WTC11 (cell line): ENCODE measurements around the gene EGR1. TPM values are rescaled to one million over a fixed set of nuclear protein-coding genes. Genes with fewer than 3 reads are reported as not detected.

ENCODE experiments used
- ATAC-seq: fragments of 200-7000 bp; cut with Tn5 transposase; 2 replicates; pipeline ENCODE4 v1.10.0; 2021; ENCODE audit warnings: mild to moderate bottlenecking, moderate library complexity
- CTCF ChIA-PET: fragments of 300-600 bp; sonication (Branson Sonifier 250); formaldehyde crosslinking; loops from one replicate; lab custom pipeline; 2021; ENCODE audit warnings: antibody characterized with exemption; lab: Charles Lee
- POLR2A ChIA-PET: fragments of 350-600 bp; sonication (Branson Sonifier 250); formaldehyde crosslinking; loops from one replicate; lab custom pipeline; 2021; ENCODE audit warnings: antibody characterized with exemption; lab: Charles Lee
- DNase-seq: peaks from one replicate; pipeline ENCODE4 v3.0.0; 2021; ENCODE audit warnings: low spot score
- H3K27ac Mint-ChIP-seq: 2 replicates; pipeline ENCODE4 v1.8.0; 2021; ENCODE audit warnings: mixed read lengths
- H3K27me3 Mint-ChIP-seq: 2 replicates; pipeline ENCODE4 v1.8.0; 2021; ENCODE audit warnings: low read depth, mild to moderate bottlenecking, moderate library complexity, mixed read lengths
- H3K36me3 Mint-ChIP-seq: 2 replicates; pipeline ENCODE4 v1.8.0; 2021; ENCODE audit warnings: mixed read lengths
- H3K4me1 Mint-ChIP-seq: 2 replicates; pipeline ENCODE4 v1.8.0; 2022; ENCODE audit warnings: mixed read lengths
- H3K4me3 Mint-ChIP-seq: 2 replicates; pipeline ENCODE4 v1.8.0; 2021; ENCODE audit warnings: mild to moderate bottlenecking, moderate library complexity, mixed read lengths
- H3K9me3 Mint-ChIP-seq: 2 replicates; pipeline ENCODE4 v1.8.0; 2021; ENCODE audit warnings: mixed read lengths
- ATF1 ChIP-seq: sonication (generic); formaldehyde crosslinking; IDR thresholded peaks from 2 replicates; pipeline ENCODE4 v1.8.1; 2023; ENCODE audit warnings: mild to moderate bottlenecking, moderate library complexity, missing genetic modification reagents
- ATF2 ChIP-seq: sonication (generic); formaldehyde crosslinking; IDR thresholded peaks from 2 replicates; pipeline ENCODE4 v1.8.1; 2022; ENCODE audit warnings: low read depth, missing genetic modification reagents, borderline replicate concordance
- ATF3 ChIP-seq: sonication (generic); formaldehyde crosslinking; conservative IDR thresholded peaks from 2 replicates; pipeline ENCODE4 v1.8.1; 2022; ENCODE audit warnings: mild to moderate bottlenecking, missing genetic modification reagents
- CBFB ChIP-seq: sonication (generic); formaldehyde crosslinking; IDR thresholded peaks from 2 replicates; pipeline ENCODE4 v1.8.1; 2022; ENCODE audit warnings: mild to moderate bottlenecking, low read depth, missing genetic modification reagents
- CREB1 ChIP-seq: sonication (generic); formaldehyde crosslinking; IDR thresholded peaks from 2 replicates; pipeline ENCODE4 v1.8.0; 2023; ENCODE audit warnings: mild to moderate bottlenecking, missing genetic modification reagents
- CTCF ChIP-seq: fragments of 200-600 bp; IDR thresholded peaks from 2 replicates; pipeline ENCODE4 v1.8.0; 2022; ENCODE audit warnings: antibody characterized with exemption
- ELF4 ChIP-seq: sonication (generic); formaldehyde crosslinking; IDR thresholded peaks from 2 replicates; pipeline ENCODE4 v1.8.1; 2022; ENCODE audit warnings: low read depth, mild to moderate bottlenecking, moderate library complexity, missing genetic modification reagents
- ESRRA ChIP-seq: sonication (generic); formaldehyde crosslinking; IDR thresholded peaks from 2 replicates; pipeline ENCODE4 v1.8.1; 2022; ENCODE audit warnings: mild to moderate bottlenecking, missing genetic modification reagents, borderline replicate concordance
- GABPB1 ChIP-seq: sonication (generic); formaldehyde crosslinking; IDR thresholded peaks from 2 replicates; pipeline ENCODE4 v1.8.1; 2023; ENCODE audit warnings: mild to moderate bottlenecking, missing genetic modification reagents
- GTF2I ChIP-seq: fragments of 250-450 bp; sonication (Bioruptor Pico); conservative IDR thresholded peaks from 2 replicates; pipeline ENCODE4 v1.4.0; 2021; ENCODE audit warnings: mild to moderate bottlenecking
- KAT7 ChIP-seq: sonication (generic); formaldehyde crosslinking; IDR thresholded peaks from 2 replicates; pipeline ENCODE4 v1.8.1; 2023; ENCODE audit warnings: missing genetic modification reagents, mild to moderate bottlenecking, borderline replicate concordance
- MXD4 ChIP-seq: fragments of 250-450 bp; sonication (Bioruptor Pico); IDR thresholded peaks from 2 replicates; pipeline ENCODE4 v1.8.0; 2021; ENCODE audit warnings: mild to moderate bottlenecking, moderate library complexity, borderline replicate concordance
- MYBL2 ChIP-seq: sonication (generic); formaldehyde crosslinking; IDR thresholded peaks from 2 replicates; pipeline ENCODE4 v1.8.1; 2023; ENCODE audit warnings: mild to moderate bottlenecking, moderate library complexity, missing genetic modification reagents
- NR2C2 ChIP-seq: sonication (generic); formaldehyde crosslinking; IDR thresholded peaks from 2 replicates; pipeline ENCODE4 v1.8.0; 2022; ENCODE audit warnings: mild to moderate bottlenecking, missing genetic modification reagents
- NR3C1 ChIP-seq: sonication (generic); formaldehyde crosslinking; conservative IDR thresholded peaks from 2 replicates; pipeline ENCODE4 v1.8.1; 2023; ENCODE audit warnings: low read depth, mild to moderate bottlenecking, missing genetic modification reagents
- RORB ChIP-seq: fragments of 250-450 bp; sonication (Bioruptor Pico); IDR thresholded peaks from 2 replicates; pipeline ENCODE4 v1.9.0; 2021; ENCODE audit warnings: mild to moderate bottlenecking
- SMAD4 ChIP-seq: sonication (generic); formaldehyde crosslinking; IDR thresholded peaks from 2 replicates; pipeline ENCODE4 v1.8.0; 2022; ENCODE audit warnings: mild to moderate bottlenecking, missing genetic modification reagents
- SOX15 ChIP-seq: fragments of 250-450 bp; sonication (Bioruptor Pico); IDR thresholded peaks from 2 replicates; pipeline ENCODE4 v1.9.0; 2021; ENCODE audit warnings: mild to moderate bottlenecking
- SP1 ChIP-seq: sonication (generic); formaldehyde crosslinking; conservative IDR thresholded peaks from 2 replicates; pipeline ENCODE4 v1.8.1; 2022; ENCODE audit warnings: missing genetic modification reagents
- ZNF121 ChIP-seq: sonication (generic); formaldehyde crosslinking; IDR thresholded peaks from 2 replicates; pipeline ENCODE4 v1.8.0; 2023; ENCODE audit warnings: missing genetic modification reagents
- ZNF138 ChIP-seq: sonication (generic); formaldehyde crosslinking; conservative IDR thresholded peaks from 2 replicates; pipeline ENCODE4 v1.8.1; 2022; ENCODE audit warnings: mild to moderate bottlenecking, moderate library complexity, missing genetic modification reagents
- ZNF219 ChIP-seq: sonication (generic); formaldehyde crosslinking; IDR thresholded peaks from 2 replicates; pipeline ENCODE4 v1.8.0; 2023; ENCODE audit warnings: missing genetic modification reagents, mild to moderate bottlenecking, borderline replicate concordance
- ZNF317 ChIP-seq: sonication (generic); formaldehyde crosslinking; IDR thresholded peaks from 2 replicates; pipeline ENCODE4 v1.8.1; 2023; ENCODE audit warnings: low read depth, mild to moderate bottlenecking, moderate library complexity, missing genetic modification reagents, borderline replicate concordance
- ZNF396 ChIP-seq: fragments of 250-450 bp; sonication (Bioruptor Pico); IDR thresholded peaks from 2 replicates; pipeline ENCODE4 v1.8.0; 2021; ENCODE audit warnings: mild to moderate bottlenecking, moderate library complexity, borderline replicate concordance
- total RNA-seq: library from RNA; stranded (reverse); gene quantifications from 3 replicates; pipeline ENCODE4 v1.2.3, GENCODE V29; 2021

The EGR1 gene
- total RNA-seq, 1 experiment from 2014 or later = 15.7 TPM

- no peaks in the 10 kb centered on the region for H3K9me3 Mint-ChIP-seq
- H3K4me3 Mint-ChIP-seq = no peak overlapping the region
- DNase-seq (no peak), ATAC-seq (no peak)
- H3K36me3 Mint-ChIP-seq = peaks cover 4% of the 10 kb centered on the region
- POLR2A ChIA-PET = interaction anchor here (3.3 kb wide), 1 partner anchor 37 kb away, joined by 28 read pairs; the partner anchor contains the start of gene EGR1
- no peak overlapping the region for H3K27ac Mint-ChIP-seq
- H3K27me3 Mint-ChIP-seq = no peaks in the 10 kb centered on the region
- no peaks in the 10 kb centered on the region for H3K4me1 Mint-ChIP-seq
- TF ChIP-seq CBFB (CRISPR knock-in tag) (no peak), SP1 (CRISPR knock-in tag) (no peak), MYBL2 (no peak), KAT7 (CRISPR knock-in tag) (no peak), ZNF317 (CRISPR knock-in tag) (no peak), ATF3 (CRISPR knock-in tag) (no peak), RORB (no peak), CREB1 (CRISPR knock-in tag) (no peak), ZNF396 (CRISPR knock-in tag) (no peak), SOX15 (CRISPR knock-in tag) (no peak), SMAD4 (no peak), ZNF138 (CRISPR knock-in tag) (no peak), NR2C2 (CRISPR knock-in tag) (no peak), MXD4 (CRISPR knock-in tag) (no peak)
- CTCF ChIA-PET = interaction anchor here (0.6 to 7.3 kb wide), 12 partner anchors 9 to 269 kb away, joined by 3 to 254 read pairs (median 12); partner anchors contain the start of genes EGR1, ETF1 and REEP2
Measured at GRCh38 chr5:138502521-138502920, 37.2 kb downstream of the EGR1 start.

- Mint-ChIP-seq H3K4me3 (no peak overlapping the region), H3K36me3 (peaks cover 16% of the 10 kb centered on the region), H3K27me3 (no peaks in the 10 kb centered on the region), H3K27ac (peak overlapping the region; percentile 85), H3K9me3 (no peaks in the 10 kb centered on the region), H3K4me1 (no peaks in the 10 kb centered on the region)
- ChIA-PET CTCF (interaction anchor here (0.6 to 7.3 kb wide), 44 partner anchors 9 to 1854 kb away, joined by 3 to 254 read pairs (median 4); partner anchors contain the start of genes BRD8, CDC25C, EGR1 and ETF1), POLR2A (interaction anchor here (0.6 to 3.3 kb wide), 5 partner anchors 38 to 791 kb away, joined by 3 to 28 read pairs (median 3); partner anchors contain the start of genes BRD8, EGR1, ETF1 and KIF20A)
- DNase-seq (peak; percentile 27), ATAC-seq (peak; percentile 84)
- TF ChIP-seq ATF2 (CRISPR knock-in tag) = no peak
- peak; percentile 64 for TF ChIP-seq CTCF
Measured at GRCh38 chr5:138503487-138504270, 38.4 kb downstream of the EGR1 start.

GRCh38 chr5:138504799-138505198 is 39.5 kb downstream of the EGR1 start:
- H3K27me3 Mint-ChIP-seq = no peaks in the 10 kb centered on the region
- peak overlapping the region; percentile 87 for H3K27ac Mint-ChIP-seq
- DNase-seq = no peak
- CTCF ChIA-PET = interaction anchor here (0.9 to 7.3 kb wide), 14 partner anchors 22 to 933 kb away, joined by 3 to 254 read pairs (median 8); partner anchors contain the start of genes CDC25C, EGR1, ETF1 and HSPA9
- H3K9me3 Mint-ChIP-seq = no peaks in the 10 kb centered on the region
- peaks cover 23% of the 10 kb centered on the region for H3K36me3 Mint-ChIP-seq
- H3K4me3 Mint-ChIP-seq = no peak overlapping the region
- H3K4me1 Mint-ChIP-seq = no peaks in the 10 kb centered on the region
- POLR2A ChIA-PET = interaction anchor here (0.9 to 3.3 kb wide), 4 partner anchors 24 to 326 kb away, joined by 3 to 28 read pairs (median 3); partner anchors contain the start of genes BRD8, EGR1, ETF1 and KIF20A
- no peak for ATAC-seq
- TF ChIP-seq ZNF219 (CRISPR knock-in tag) = no peak
- no peak for TF ChIP-seq ELF4
- TF ChIP-seq NR2C2 (CRISPR knock-in tag) = no peak
- no peak for TF ChIP-seq NR3C1
- TF ChIP-seq ATF1 = no peak
- no peak for TF ChIP-seq ESRRA
- TF ChIP-seq GTF2I (CRISPR knock-in tag) = no peak
- no peak for TF ChIP-seq ZNF121 (CRISPR knock-in tag)
- TF ChIP-seq GABPB1 = no peak
